ENCODE measurements around the gene SNX7.

The SNX7 gene, protein sequence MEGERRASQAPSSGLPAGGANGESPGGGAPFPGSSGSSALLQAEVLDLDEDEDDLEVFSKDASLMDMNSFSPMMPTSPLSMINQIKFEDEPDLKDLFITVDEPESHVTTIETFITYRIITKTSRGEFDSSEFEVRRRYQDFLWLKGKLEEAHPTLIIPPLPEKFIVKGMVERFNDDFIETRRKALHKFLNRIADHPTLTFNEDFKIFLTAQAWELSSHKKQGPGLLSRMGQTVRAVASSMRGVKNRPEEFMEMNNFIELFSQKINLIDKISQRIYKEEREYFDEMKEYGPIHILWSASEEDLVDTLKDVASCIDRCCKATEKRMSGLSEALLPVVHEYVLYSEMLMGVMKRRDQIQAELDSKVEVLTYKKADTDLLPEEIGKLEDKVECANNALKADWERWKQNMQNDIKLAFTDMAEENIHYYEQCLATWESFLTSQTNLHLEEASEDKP
- 0 to 1.4 (median 0.20) reads per million in 9 experiments for total RNA-seq

DNA sequence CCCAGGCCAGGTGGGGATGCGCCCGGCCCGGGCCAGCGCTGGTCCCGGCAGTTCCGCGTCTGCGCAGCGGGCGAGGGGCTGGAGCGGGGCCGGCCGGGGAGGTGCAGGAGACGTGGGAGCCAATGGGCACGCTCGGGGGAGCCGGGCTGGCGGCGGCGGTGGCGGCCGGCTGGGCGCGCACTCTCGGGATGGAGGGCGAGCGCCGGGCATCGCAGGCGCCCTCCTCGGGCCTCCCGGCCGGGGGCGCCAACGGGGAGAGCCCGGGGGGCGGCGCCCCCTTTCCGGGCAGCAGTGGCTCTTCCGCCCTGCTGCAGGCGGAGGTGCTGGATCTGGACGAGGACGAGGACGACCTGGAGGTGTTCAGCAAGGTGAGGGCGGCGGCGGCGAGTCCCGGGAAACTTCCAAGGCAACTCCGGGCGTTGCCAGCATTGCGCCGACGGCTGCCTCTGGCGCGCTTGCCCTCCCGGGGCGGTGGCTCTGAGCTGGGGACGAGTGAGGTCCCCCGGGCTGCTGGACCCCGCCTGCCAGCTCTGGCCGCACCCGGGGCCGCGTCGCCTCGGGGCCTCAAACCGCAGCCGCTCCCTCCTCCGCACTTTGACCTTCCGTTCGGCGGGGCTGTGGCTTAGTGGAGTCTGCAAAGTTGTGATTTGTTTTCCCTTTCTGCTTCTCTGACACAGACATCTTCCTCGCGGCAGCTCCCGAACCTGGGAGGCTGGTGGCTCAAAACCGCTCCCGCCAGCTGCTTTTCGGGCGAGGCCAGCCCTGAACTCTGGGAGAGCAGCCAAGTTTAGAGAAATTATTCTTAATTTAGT lies at the start of gene SNX7:
SNX7 (plus strand) TSS at position 178 of the 812 bp plus-strand sequence; CDS start at position 189, 11 bp downstream.
- Mint-ChIP-seq H3K27me3 (peaks cover 27 to 40% of the 10 kb centered on the region in 2 donors), H3K36me3 (ENCODE audit: insufficient read depth) (no peaks in the 10 kb centered on the region), H3K9me3 (no peaks in the 10 kb centered on the region), H3K4me1 (ENCODE audit: low read depth in 2 of 2) (peaks cover 7 to 11% of the 10 kb centered on the region in 2 donors), H3K4me3 (peak within 1 kb of the TSS; percentile 76 to 86), H3K27ac (peak within 1 kb of the TSS in 1 of 2 donors; percentile 44)
- DNase-seq = no peak
- ATAC-seq (replicated peaks) = peak; percentile 70

DNA sequence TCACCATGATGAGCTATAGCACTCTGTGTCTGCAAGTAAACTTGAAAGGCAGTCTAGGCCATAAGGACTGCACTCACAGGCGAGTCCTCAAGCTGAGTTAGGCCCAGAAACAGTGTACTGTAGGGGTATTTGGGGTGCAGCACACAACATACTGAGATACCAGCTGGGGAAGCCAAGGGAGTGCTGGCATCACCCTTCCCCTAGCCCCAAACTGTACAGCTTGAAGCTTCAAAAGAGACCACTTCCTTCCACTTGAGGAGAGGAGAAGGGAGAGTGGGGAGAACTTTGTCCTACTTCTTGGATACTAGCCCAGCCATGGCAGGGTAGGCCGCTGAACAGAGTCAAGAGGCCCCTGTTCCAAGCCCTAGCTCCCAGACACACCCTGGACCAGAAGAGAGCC lies 24.2 kb upstream of the SNX7 start:
- no peak for ATAC-seq (replicated peaks)
- DNase-seq = no peak
- Mint-ChIP-seq H3K27me3 (peaks cover 0 to 7% of the 10 kb centered on the region in 2 donors), H3K36me3 (ENCODE audit: insufficient read depth) (no peaks in the 10 kb centered on the region), H3K4me3 (no peak overlapping the region), H3K4me1 (ENCODE audit: low read depth in 2 of 2) (no peaks in the 10 kb centered on the region), H3K9me3 (peaks cover 0 to 4% of the 10 kb centered on the region in 2 donors), H3K27ac (no peak overlapping the region)

DNA sequence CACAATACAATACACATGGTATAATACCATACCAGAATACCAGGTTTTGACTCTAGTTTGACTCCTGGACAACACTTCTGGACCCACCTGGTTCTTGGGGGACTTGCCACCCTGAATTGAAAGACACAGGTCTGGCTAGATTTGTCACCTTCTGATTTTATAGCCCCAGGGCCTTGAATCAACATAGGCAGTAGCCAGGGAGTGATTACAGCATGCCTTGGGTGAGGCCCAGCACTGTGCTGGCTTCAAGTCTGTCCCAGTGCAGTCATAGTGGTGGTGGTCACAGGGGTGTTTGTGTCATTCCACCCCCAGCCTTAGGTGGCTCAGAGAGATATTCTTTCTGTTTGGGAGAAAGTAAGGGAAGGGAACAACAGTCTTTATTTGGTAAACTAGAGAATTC lies 23.3 kb upstream of the SNX7 start:
- H3K27me3 Mint-ChIP-seq = peaks cover 0 to 7% of the 10 kb centered on the region in 2 donors
- no peak for ATAC-seq (replicated peaks)
- H3K27ac Mint-ChIP-seq = no peak overlapping the region
- no peak overlapping the region for H3K4me3 Mint-ChIP-seq
- H3K9me3 Mint-ChIP-seq = peaks cover 0 to 4% of the 10 kb centered on the region in 2 donors
- no peaks in the 10 kb centered on the region for H3K36me3 Mint-ChIP-seq (ENCODE audit: insufficient read depth)
- H3K4me1 Mint-ChIP-seq (ENCODE audit: low read depth in 2 of 2) = no peaks in the 10 kb centered on the region
- no peak for DNase-seq

DNA sequence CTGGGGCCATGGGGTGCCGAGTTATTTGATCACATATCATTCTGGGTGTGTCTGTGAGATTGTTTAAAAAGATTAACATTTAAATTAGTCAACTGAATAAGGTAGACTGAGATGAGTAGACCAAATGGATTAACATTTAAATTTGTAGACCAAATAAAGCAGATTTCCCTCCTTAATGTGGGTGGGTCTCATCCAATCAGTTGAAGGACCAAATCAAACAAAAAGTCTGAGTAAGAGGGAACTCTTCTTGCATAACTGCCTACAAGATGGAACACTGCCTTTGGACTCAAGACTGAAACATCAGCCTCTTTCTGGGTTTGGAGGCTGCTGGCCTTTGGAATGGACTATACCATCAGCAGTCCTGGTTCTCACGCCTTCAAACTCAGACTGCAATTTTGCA lies 17.0 kb upstream of the SNX7 start:
- Mint-ChIP-seq H3K4me3 (no peak overlapping the region), H3K27me3 (no peaks in the 10 kb centered on the region), H3K36me3 (ENCODE audit: insufficient read depth) (no peaks in the 10 kb centered on the region), H3K27ac (no peak overlapping the region), H3K9me3 (no peaks in the 10 kb centered on the region), H3K4me1 (ENCODE audit: low read depth in 2 of 2) (no peaks in the 10 kb centered on the region)
- DNase-seq (no peak), ATAC-seq (replicated peaks) (no peak)

DNA sequence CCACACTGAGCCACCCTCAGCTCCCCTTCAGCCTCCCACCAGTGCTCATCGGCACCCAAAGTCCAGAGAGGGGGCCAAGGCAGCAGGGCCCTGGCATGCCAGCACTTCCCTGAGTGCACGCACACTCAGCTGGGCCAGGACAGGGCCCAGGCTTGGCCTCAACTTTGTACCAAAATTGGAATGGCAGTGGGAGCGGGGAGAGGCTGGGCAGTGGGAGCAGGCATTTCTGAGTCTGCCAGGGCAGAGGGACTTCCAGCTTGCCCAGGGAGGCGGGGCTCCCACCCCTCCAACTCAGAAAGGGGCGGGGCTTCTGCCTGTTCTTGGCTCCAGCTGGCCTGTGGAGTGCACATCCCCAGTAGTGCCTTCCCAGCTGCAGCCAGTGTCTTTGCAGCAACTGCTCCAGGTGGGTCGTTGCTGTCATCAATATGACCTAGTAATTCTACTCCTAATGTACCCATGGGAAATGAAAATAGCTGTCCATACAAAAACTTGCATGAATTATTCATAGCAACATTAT lies 10.3 kb upstream of the SNX7 start:
- Mint-ChIP-seq H3K27ac (no peak overlapping the region), H3K4me3 (no peak overlapping the region), H3K9me3 (no peaks in the 10 kb centered on the region), H3K4me1 (ENCODE audit: low read depth in 2 of 2) (no peaks in the 10 kb centered on the region), H3K27me3 (peaks cover 0 to 6% of the 10 kb centered on the region in 2 donors), H3K36me3 (ENCODE audit: insufficient read depth) (no peaks in the 10 kb centered on the region)
- ATAC-seq (replicated peaks) (no peak), DNase-seq (no peak)

DNA sequence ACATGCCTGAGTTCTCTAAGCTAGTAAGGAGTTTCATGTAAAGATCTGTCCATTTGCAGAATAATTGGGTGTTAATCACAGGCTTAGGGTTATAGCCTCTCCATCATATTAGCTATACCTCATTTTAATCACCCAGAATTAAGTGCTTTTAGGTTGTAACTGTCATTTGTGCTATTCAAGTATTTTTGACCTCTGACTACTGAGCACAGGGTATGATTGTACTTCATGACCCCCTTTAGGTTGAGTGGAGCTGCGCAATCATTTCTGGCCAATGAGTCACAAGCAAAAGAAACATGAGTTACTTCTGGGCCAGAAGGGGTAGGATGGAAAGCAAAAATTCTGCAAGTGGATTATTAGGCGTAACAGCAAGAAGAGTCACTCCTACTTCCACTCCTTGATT lies 8.4 kb upstream of the SNX7 start:
- peaks cover 0 to 6% of the 10 kb centered on the region in 2 donors for H3K27me3 Mint-ChIP-seq
- DNase-seq (no peak), ATAC-seq (replicated peaks) (no peak)
- no peaks in the 10 kb centered on the region for H3K9me3 Mint-ChIP-seq
- no peak overlapping the region for H3K4me3 Mint-ChIP-seq
- no peaks in the 10 kb centered on the region for H3K36me3 Mint-ChIP-seq (ENCODE audit: insufficient read depth)
- no peaks in the 10 kb centered on the region for H3K4me1 Mint-ChIP-seq (ENCODE audit: low read depth in 2 of 2)
- no peak overlapping the region for H3K27ac Mint-ChIP-seq

DNA sequence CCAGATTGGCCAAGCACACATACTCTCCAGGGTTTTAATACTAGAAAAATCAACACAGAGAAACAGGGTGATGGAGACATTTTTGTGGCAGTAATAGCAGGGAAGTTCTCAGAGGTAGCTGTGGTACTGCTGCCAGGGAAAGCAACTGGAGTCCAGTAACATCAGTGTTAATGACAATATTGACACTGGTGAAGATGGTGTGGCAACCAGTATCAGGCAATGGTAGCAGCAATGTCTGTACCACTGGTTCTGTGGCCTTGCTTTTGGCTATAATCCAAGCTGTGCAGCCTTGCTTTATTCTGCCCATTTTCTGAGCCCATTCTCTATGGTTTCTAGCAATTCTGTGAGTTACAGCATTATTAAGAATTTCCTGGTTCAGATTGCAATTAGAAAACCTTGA lies 1.6 kb upstream of the SNX7 start:
- Mint-ChIP-seq H3K27ac (no peak overlapping the region), H3K9me3 (no peaks in the 10 kb centered on the region), H3K27me3 (peaks cover 27 to 28% of the 10 kb centered on the region in 2 donors), H3K36me3 (ENCODE audit: insufficient read depth) (no peaks in the 10 kb centered on the region), H3K4me1 (ENCODE audit: low read depth in 2 of 2) (peaks cover 7 to 11% of the 10 kb centered on the region in 2 donors), H3K4me3 (no peak overlapping the region)
- ATAC-seq (replicated peaks) = no peak
- DNase-seq = no peak

DNA sequence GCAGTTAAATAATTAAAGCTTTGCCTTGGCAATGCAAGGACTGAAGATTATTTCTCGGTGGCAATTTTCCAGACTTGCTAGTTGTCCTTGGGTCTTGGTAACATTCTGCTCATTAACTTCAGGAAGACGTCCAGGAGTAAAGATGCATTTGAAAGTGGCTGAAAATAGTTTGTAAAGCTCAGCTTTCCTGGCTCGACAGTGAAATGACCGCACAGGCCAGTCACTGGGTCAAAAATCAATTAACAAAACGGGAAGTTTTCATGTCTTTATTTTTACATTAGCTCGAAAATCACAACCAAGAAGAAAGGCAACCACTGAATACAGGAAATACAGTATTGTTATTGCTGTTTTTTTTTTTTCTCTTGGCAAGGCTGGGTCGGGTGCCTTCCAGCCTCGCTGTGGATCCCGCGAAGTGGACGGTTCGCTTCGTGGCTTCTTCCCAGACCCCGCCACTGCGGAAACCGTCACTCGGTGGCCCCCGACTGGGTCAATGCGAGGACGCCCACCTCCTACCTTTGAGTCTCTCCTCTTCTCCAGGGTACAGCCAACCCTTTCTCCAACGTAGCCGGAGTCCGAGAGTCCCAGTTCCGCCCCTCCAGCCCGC lies 479 bp upstream of the SNX7 start:
- Mint-ChIP-seq H3K27me3 (peaks cover 27 to 33% of the 10 kb centered on the region in 2 donors), H3K27ac (no peak overlapping the region), H3K9me3 (no peaks in the 10 kb centered on the region), H3K4me1 (ENCODE audit: low read depth in 2 of 2) (peaks cover 7 to 11% of the 10 kb centered on the region in 2 donors), H3K36me3 (ENCODE audit: insufficient read depth) (no peaks in the 10 kb centered on the region), H3K4me3 (peak overlapping the region; percentile 43 to 56)
- DNase-seq (no peak), ATAC-seq (replicated peaks) (peak; percentile 21)

DNA sequence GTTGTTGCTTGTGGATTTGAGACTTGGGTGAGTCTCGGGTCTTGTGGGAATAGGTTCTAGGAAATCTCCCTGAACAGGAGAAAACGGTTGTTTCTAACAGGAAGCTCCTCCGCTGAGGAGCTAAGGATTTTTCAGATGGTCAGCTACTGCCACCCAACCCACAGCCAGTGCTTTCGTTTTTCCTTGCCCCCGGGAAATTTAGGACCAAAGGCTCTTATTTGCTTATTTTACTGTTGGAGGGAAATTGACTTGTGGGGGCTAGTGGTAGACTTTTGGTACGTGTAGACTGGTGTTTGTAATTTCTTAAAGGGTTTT lies 792 bp downstream of the SNX7 start:
- peaks cover 27 to 42% of the 10 kb centered on the region in 2 donors for H3K27me3 Mint-ChIP-seq
- H3K4me3 Mint-ChIP-seq = peak overlapping the region; percentile 76 to 86
- no peaks in the 10 kb centered on the region for H3K36me3 Mint-ChIP-seq (ENCODE audit: insufficient read depth)
- DNase-seq (no peak), ATAC-seq (replicated peaks) (no peak)
- H3K4me1 Mint-ChIP-seq (ENCODE audit: low read depth in 2 of 2) = peaks cover 7 to 11% of the 10 kb centered on the region in 2 donors
- H3K27ac Mint-ChIP-seq = peak overlapping the region in 1 of 2 donors; percentile 44
- no peaks in the 10 kb centered on the region for H3K9me3 Mint-ChIP-seq

DNA sequence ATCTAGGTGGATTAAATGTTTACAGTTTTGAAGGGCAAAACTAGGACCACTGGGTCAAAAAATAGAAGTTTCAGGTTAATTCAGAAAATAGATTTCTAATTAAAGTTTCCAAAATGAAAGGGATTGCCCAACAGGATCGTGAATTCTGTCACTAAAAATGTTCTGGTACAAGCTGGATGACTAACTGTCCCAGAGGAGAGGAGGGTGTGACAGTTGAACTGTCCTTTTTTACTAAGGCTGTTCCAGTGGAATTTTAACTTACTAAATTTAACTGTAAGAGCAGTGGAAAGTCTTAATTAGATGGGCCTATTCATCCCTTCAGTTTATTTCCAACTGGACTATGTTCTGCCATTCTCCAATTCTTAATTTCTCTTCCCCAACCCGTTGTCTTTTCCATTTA lies 7.2 kb downstream of the SNX7 start:
- ATAC-seq (replicated peaks) = no peak

DNA sequence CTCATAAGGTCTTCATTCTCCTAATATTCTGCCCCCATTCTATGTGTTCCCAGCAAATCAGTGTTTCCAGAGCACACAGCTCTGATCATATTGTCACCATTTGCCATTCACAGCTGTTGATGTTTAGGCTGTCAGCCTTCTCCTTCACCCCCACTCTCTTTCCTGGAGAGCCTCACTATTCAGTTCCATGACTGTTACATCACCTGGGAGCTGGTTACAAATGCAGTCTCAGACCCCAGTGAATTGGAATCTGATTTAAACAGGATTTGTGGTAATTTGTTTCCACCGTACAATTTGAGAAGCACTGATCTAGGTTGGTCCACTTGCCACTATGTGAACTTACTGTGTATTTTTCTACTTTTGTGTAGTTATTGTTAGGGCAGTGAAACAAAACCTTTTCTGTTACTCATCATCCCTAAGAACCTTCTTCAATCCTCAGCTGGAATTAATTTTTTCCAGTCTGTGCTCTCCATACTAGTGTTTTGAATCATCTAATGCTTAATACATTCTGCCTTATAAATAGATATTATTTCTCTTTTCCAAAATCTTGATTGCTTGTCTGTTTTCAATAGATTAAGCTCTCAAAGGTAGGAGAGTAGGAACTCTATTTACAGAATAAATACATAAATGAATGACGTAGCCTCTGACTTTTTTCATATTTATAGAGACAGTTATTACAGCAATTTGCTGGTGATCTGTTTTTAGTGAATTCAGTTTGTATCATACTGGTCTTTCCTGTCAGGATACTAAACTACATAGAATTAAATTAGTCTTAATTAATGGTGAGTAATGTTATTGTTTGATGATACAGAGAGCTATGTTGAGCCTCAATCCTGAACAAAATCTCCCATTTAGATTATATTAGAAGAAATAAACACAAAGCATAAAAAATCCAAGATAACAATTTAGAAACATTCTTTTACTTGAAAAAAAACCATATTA lies 8.1 kb downstream of the SNX7 start:
- no peaks in the 10 kb centered on the region for H3K36me3 Mint-ChIP-seq (ENCODE audit: insufficient read depth)
- DNase-seq (no peak), ATAC-seq (replicated peaks) (no peak)
- H3K4me1 Mint-ChIP-seq (ENCODE audit: low read depth in 2 of 2) = no peaks in the 10 kb centered on the region
- no peak overlapping the region for H3K27ac Mint-ChIP-seq
- no peak overlapping the region for H3K4me3 Mint-ChIP-seq
- peaks cover 5 to 14% of the 10 kb centered on the region in 2 donors for H3K27me3 Mint-ChIP-seq
- H3K9me3 Mint-ChIP-seq = no peaks in the 10 kb centered on the region

More for the DNA sequence above, 7.2 kb downstream of the SNX7 start:
- Mint-ChIP-seq H3K27me3 (peaks cover 14 to 23% of the 10 kb centered on the region in 2 donors), H3K9me3 (no peaks in the 10 kb centered on the region), H3K27ac (no peak overlapping the region), H3K36me3 (ENCODE audit: insufficient read depth) (no peaks in the 10 kb centered on the region), H3K4me1 (ENCODE audit: low read depth in 2 of 2) (no peaks in the 10 kb centered on the region), H3K4me3 (no peak overlapping the region)
- DNase-seq = no peak

DNA sequence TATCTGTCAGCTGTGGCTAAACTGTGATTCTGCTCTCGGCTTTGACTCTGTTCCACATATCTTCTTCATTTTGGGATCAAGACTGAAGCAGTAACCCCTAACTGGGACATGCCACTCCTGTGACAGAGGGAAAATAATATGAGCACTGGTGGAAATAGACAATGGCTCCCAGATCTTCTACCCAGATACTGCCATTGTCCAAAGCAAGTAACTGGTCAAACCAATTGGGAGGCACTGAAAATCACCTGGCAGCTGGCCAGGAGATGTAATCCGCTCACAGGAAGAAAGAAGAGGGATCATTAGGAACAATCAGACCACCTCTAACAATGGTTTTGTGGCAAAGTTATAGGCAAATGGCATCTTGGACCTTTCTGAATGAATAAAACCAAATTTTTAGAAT lies 10.7 kb downstream of the SNX7 start:
- no peak for ATAC-seq (replicated peaks)
- Mint-ChIP-seq H3K4me3 (no peak overlapping the region), H3K9me3 (no peaks in the 10 kb centered on the region), H3K36me3 (ENCODE audit: insufficient read depth) (no peaks in the 10 kb centered on the region), H3K27me3 (peaks cover 0 to 5% of the 10 kb centered on the region in 2 donors), H3K4me1 (ENCODE audit: low read depth in 2 of 2) (no peaks in the 10 kb centered on the region), H3K27ac (no peak overlapping the region)
- no peak for DNase-seq
